HG03159 (cell line): Measurements from ENCODE around the gene FOXC1.

Experiments used
- ATAC-seq: cut with Tn5 transposase; IDR thresholded peaks from one replicate; pipeline ENCODE4 v1.9.1; 2021; ENCODE audit warnings: mild to moderate bottlenecking, moderate library complexity; ENCODE audit not compliant: unreplicated experiment

Gene FOXC1

DNA sequence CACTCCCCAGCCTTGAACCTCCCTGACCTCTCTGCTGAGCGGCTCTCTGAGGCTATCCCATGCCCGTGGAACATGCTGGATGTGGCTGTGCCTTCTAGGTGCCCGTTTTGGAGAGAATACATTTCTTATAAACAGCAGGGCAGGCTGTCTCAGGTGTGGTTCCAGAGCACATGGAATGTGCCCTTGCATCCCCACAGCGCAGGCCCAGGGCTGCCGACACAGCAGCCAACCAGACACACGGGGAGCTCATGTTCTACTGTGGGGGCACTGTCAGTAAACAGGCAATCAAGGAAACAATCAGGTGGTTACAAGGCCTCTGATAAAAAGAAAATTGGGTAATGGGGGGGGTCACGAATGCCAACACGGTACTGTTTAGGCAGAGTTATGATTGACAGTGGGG, 30.8 kb downstream of the FOXC1 start:
- no peak for ATAC-seq

- ATAC-seq, result no peak
These were observed 31.7 kb downstream of the FOXC1 start for GRCh38 chr6:1641343-1641885.

DNA sequence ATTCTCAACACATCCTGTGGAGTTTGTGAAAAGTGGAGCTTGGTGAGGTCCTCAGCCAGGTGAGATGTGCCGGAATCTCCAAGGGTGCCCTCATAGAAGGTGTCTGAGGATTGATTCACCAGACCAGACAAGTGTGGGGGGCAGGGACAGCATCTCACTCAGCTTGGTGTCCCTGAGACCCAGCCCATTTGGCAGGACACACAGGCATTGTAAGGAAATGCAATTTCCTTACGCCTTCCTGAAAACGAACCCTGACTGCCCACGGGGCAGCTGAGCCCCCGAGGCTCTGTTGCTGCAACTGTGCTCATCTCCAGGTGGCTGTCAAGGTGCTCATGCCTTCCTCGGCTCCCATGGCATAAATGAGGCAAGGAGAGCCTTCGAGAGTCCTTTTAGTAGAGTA, 33.4 kb downstream of the FOXC1 start:
- no peak for ATAC-seq

GRCh38 chr6:1643830-1644445, 34.2 kb downstream of the FOXC1 start:
- no peak for ATAC-seq

DNA sequence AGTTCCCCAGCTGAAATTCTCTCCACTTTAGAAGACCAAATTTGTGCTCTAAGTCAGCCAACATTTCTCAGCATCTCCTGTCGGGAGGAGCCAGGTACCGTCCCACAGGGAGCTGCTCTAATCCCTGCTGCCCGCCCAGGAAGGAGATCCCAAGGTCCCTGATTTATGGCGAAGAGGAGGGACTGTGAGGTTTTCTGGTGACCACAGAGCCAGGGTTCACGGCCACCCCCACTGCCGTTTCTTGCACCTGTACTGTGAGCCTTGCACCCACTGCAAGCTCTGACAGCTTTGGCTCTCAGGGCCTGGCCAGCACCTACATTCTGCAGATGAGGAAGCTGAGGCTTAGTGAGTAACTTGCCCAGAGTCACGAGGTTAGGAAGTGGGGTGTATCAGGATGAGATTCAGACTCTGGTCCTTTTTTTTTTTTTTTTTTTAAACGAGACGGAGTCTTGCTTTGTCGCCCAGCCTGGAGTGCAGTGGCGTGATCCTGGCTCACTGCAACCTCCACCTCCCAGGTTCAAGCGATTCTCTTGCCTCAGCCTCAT, 34.9 kb downstream of the FOXC1 start:
- no peak for ATAC-seq

- no peak for ATAC-seq
These were observed 35.9 kb downstream of the FOXC1 start for GRCh38 chr6:1645466-1646185.

DNA sequence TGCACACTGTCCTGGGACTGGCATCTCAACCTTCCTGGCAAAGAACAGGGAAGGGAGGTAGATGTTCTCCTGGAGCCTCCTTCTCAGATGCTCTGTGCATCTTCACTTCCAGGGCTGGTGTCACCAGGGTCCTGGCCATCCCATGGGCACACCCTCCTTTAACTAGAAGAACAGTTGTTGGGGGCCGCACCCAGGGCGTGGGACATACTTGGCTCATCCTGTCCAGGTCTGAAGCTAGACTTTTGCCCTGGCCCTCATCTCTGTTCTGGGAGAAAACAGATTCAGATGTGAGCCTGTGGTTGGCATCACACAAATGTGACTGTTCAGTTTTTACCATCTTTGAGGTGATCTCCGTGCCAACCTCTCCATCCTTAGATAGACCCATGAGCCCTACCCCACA, 41.6 kb downstream of the FOXC1 start:
- no peak for ATAC-seq

- ATAC-seq, result no peak
These were observed 43.1 kb downstream of the FOXC1 start for GRCh38 chr6:1652842-1653241.

DNA sequence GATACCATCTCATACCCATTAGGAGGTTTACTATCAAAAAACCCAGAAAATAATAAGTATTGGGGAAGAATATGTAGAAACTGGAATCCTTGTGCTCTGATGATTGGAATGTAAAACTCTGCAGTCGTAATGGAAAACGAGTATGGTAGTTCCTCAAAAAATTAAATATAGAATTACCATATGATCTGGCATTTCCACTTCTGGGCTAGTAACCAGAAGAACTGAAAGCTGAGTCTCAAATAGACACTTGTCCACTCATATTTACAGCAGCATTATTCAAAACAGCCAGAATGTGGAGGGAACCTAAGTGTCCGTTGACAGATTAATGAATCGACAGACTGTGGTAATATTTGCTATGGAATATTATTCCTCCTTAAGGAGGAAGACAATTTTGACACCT, 44.3 kb downstream of the FOXC1 start:
- ATAC-seq, result no peak

GRCh38 chr6:1657116-1657770, 47.5 kb downstream of the FOXC1 start:
- no peak for ATAC-seq

GRCh38 chr6:1657771-1658165, 48.1 kb downstream of the FOXC1 start:
- no peak for ATAC-seq

DNA sequence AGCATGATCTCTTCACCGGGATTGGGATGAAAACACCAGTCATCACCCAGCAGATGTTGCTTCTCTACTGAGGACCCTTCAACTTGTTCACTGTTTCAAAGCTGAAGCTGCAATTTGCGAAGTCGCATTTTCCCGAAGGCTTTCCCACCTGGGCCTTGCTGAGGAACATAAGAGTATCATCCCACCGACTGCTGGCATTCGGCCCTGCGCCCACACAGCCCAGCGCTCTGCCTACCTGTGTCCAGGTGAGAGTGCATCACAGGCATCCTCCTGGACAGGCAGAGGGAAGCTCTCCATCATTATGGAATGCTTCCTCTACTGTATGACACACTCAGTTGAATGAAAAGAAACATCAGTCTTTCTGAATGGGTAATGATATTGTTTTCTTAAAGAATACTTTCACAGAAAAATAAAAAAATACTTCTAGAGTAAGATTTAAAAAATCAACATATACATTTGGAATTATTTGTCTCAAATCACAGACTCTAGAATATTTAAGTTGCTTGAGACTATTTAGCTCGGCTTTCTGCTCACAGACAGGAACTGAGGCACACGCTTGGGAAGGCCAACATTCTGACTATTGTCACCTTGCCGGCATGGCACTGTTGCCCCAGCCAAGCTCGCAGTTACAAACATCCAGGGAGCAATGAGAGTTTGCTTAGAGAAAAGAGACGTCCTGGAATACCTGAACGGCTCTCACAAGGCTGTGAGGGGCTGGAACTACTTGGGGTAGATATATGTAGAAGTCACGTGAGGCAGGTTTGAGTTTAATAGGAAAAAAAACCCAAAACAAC, 48.7 kb downstream of the FOXC1 start:
- no peak for ATAC-seq

- no peak for ATAC-seq
These were observed 50.1 kb downstream of the FOXC1 start for GRCh38 chr6:1659816-1660215.

- ATAC-seq, result no peak
These were observed 52.8 kb downstream of the FOXC1 start for GRCh38 chr6:1662534-1662933.
